GM12874 (cell line): ENCODE measurements around the gene SPRED3.

Experiments used
- TF ChIP-seq, protein P1 (sequence below): IDR thresholded peaks from 2 replicates; pipeline ENCODE4 v1.5.1; 2011; ENCODE audit warnings: low read depth, mild to moderate bottlenecking, control low read depth, low read length, moderate library complexity; ENCODE audit not compliant: insufficient read depth

Gene SPRED3

GRCh38 chr19:38429811-38430156 is 41.3 kb downstream of the SPRED3 start:
- TF ChIP-seq, protein P1, sequence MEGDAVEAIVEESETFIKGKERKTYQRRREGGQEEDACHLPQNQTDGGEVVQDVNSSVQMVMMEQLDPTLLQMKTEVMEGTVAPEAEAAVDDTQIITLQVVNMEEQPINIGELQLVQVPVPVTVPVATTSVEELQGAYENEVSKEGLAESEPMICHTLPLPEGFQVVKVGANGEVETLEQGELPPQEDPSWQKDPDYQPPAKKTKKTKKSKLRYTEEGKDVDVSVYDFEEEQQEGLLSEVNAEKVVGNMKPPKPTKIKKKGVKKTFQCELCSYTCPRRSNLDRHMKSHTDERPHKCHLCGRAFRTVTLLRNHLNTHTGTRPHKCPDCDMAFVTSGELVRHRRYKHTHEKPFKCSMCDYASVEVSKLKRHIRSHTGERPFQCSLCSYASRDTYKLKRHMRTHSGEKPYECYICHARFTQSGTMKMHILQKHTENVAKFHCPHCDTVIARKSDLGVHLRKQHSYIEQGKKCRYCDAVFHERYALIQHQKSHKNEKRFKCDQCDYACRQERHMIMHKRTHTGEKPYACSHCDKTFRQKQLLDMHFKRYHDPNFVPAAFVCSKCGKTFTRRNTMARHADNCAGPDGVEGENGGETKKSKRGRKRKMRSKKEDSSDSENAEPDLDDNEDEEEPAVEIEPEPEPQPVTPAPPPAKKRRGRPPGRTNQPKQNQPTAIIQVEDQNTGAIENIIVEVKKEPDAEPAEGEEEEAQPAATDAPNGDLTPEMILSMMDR = no peak

DNA sequence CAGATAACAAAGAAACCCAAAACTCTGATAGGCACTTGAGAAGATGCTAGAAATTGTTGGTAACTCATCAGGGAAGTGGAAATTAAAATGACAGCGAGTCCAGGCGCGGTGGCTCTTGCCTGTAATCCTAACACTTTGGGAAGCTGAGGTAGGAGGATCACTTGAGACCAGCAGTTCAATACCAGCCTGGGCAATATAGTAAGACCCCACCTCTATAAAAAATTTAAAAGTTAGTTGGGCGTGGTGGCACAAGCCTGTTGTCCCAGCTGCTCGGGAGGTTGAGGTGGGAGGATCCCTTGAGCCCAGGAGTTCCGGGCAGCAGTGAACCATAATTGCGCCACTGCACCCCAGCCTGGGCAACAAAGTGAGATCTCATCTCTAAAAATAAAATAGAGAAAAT is 42.4 kb downstream of the SPRED3 start:
- TF ChIP-seq, protein P1 = no peak

- TF ChIP-seq, protein P1 = no peak
Measured at GRCh38 chr19:38433268-38433733, 44.8 kb downstream of the SPRED3 start, which contains the start of gene RYR1. TSS of gene RYR1 (plus strand) at chr19:38433691. CDS start at chr19:38433830, 139 bp downstream.

GRCh38 chr19:38434549-38435051 is 46.1 kb downstream of the SPRED3 start:
- TF ChIP-seq, protein P1 = no peak

GRCh38 chr19:38437295-38437694 is 48.8 kb downstream of the SPRED3 start:
- TF ChIP-seq, protein P1 = no peak

- TF ChIP-seq, protein P1 = no peak
Measured at GRCh38 chr19:38437917-38438316, 49.4 kb downstream of the SPRED3 start.

DNA sequence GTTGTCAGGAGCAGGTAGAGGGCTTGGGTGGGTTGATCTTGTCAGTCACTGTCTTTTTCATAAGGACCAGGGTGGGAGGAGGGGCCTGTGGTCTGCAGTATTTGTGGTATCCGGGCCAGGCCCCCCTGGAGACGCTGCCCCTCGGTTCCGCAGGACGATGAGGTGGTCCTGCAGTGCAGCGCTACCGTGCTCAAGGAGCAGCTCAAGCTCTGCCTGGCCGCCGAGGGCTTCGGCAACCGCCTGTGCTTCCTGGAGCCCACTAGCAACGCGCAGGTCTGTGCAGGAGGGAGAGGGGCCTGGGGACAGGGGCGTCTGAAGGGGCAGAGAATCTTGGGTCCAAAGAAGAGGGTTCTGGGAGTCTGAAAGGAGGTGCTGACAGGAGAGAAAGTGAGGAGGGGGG is 52.1 kb downstream of the SPRED3 start:
- TF ChIP-seq, protein P1 = no peak
